ENCODE measurements around the gene SRPRB.
A peak's percentile ranks its signal among the peaks of the same experiment; 100 is the strongest.

SRPRB gene

GRCh38 chr3:133805702-133806475, at the start of gene SRPRB:
Gene SRPRB (plus strand): TSS chr3:133805815. CDS start chr3:133805849, 34 bp downstream.
- peak; percentile 82 to 90 for DNase-seq (ENCODE audit: low read depth in 2 of 2, low spot score in 1 of 2)

- DNase-seq (ENCODE audit: low read depth in 2 of 2, low spot score in 1 of 2): no peak
Measured at GRCh38 chr3:133756716-133757694, 48.6 kb upstream of the SRPRB start.

GRCh38 chr3:133757701-133758567, 47.7 kb upstream of the SRPRB start:
- DNase-seq (ENCODE audit: low read depth in 2 of 2, low spot score in 1 of 2): no peak

GRCh38 chr3:133758568-133758928, 47.1 kb upstream of the SRPRB start:
- DNase-seq (ENCODE audit: low read depth in 2 of 2, low spot score in 1 of 2): no peak

GRCh38 chr3:133758964-133759739, 46.5 kb upstream of the SRPRB start:
- DNase-seq (ENCODE audit: low read depth in 2 of 2, low spot score in 1 of 2): no peak

GRCh38 chr3:133759740-133760305, 45.8 kb upstream of the SRPRB start:
- DNase-seq (ENCODE audit: low read depth in 2 of 2, low spot score in 1 of 2): no peak

- DNase-seq (ENCODE audit: low read depth in 2 of 2, low spot score in 1 of 2): no peak
Measured at GRCh38 chr3:133760916-133761315, 44.7 kb upstream of the SRPRB start.

GRCh38 chr3:133761605-133762484, 43.8 kb upstream of the SRPRB start:
- no peak for DNase-seq (ENCODE audit: low read depth in 2 of 2, low spot score in 1 of 2)

GRCh38 chr3:133762539-133762938, 43.1 kb upstream of the SRPRB start:
- DNase-seq (ENCODE audit: low read depth in 2 of 2, low spot score in 1 of 2): no peak

- no peak for DNase-seq (ENCODE audit: low read depth in 2 of 2, low spot score in 1 of 2)
Measured at GRCh38 chr3:133763797-133764683, 41.6 kb upstream of the SRPRB start.

GRCh38 chr3:133765256-133765655, 40.4 kb upstream of the SRPRB start:
- no peak for DNase-seq (ENCODE audit: low read depth in 2 of 2, low spot score in 1 of 2)

- DNase-seq (ENCODE audit: low read depth in 2 of 2, low spot score in 1 of 2): no peak
Measured at GRCh38 chr3:133767607-133768006, 38.0 kb upstream of the SRPRB start.

- DNase-seq (ENCODE audit: low read depth in 2 of 2, low spot score in 1 of 2): no peak
Measured at GRCh38 chr3:133769536-133769935, 36.1 kb upstream of the SRPRB start.

- DNase-seq (ENCODE audit: low read depth in 2 of 2, low spot score in 1 of 2): no peak
Measured at GRCh38 chr3:133773732-133774131, 31.9 kb upstream of the SRPRB start.

GRCh38 chr3:133775309-133775708, 30.3 kb upstream of the SRPRB start:
- DNase-seq (ENCODE audit: low read depth in 2 of 2, low spot score in 1 of 2): no peak

GRCh38 chr3:133775835-133776234, 29.8 kb upstream of the SRPRB start:
- no peak for DNase-seq (ENCODE audit: low read depth in 2 of 2, low spot score in 1 of 2)

- no peak for DNase-seq (ENCODE audit: low read depth in 2 of 2, low spot score in 1 of 2)
Measured at GRCh38 chr3:133776794-133777438, 28.7 kb upstream of the SRPRB start.

All from stimulated activated CD8-positive, alpha-beta memory T cell treated with anti-CD3 and anti-CD28 coated beads, Interleukin-4, amount 100 ng/mL, for 1 hour (primary cell).